Gastroesophageal sphincter (tissue), 3 donors: ENCODE measurements around the gene PDCD1.

Experiments used
- CTCF ChIP-seq, 4 experiments: fragments of 200-600 bp in 2 of 4; fragments of 450-650 bp in 2 of 4; sonication (generic) in 1 of 4; IDR thresholded peaks; one replicate each; pipeline ENCODE4 v1.5.1; 2017 to 2019; ENCODE audit warnings: antibody characterized with exemption in 4 of 4, mild to moderate bottlenecking in 2 of 4, moderate library complexity in 2 of 4
- POLR2A ChIP-seq, 2 donors: fragments of 450-650 bp; IDR thresholded peaks; one replicate each; pipeline ENCODE4 v1.6.1; 2017; ENCODE audit warnings: antibody characterized with exemption in 2 of 2, mild to moderate bottlenecking in 2 of 2, moderate library complexity in 1 of 2
- POLR2AphosphoS5 ChIP-seq: sonication (generic); formaldehyde crosslinking; IDR thresholded peaks from one replicate; pipeline ENCODE4 v1.6.1; 2017; ENCODE audit warnings: antibody characterized with exemption

- TF ChIP-seq CTCF (IDR thresholded peaks at IDR 0.05) (no peak), POLR2A (IDR thresholded peaks at IDR 0.05) (no peak), POLR2AphosphoS5 (no peak)
Measured at GRCh38 chr2:241811201-241811951, 47.3 kb downstream of the PDCD1 start.
